Osteoblast (primary cell): Measurements from ENCODE around the gene ZNF385A. TPM values are rescaled to one million over a fixed set of nuclear protein-coding genes. Genes with fewer than 3 reads are reported as not detected.
A peak's percentile ranks its signal among the peaks of the same experiment; 100 is the strongest.

Experiments
- DNase-seq: peaks from one replicate; pipeline ENCODE4 v3.0.0; 2011; ENCODE audit warnings: low spot score, mixed read lengths; ENCODE audit not compliant: insufficient read length; ENCODE audit errors: missing footprints
- H2AFZ ChIP-seq: 2 replicates; pipeline ENCODE4 v1.6.0; 2011; ENCODE audit warnings: mild to moderate bottlenecking, low read length
- H3K27ac ChIP-seq: 2 replicates; pipeline ENCODE4 v1.5.1; 2011; ENCODE audit warnings: mild to moderate bottlenecking, low read depth, low read length, moderate library complexity
- H3K27me3 ChIP-seq: 2 replicates; pipeline ENCODE4 v1.6.0; 2012; ENCODE audit warnings: mild to moderate bottlenecking, control low read depth, inconsistent platforms, low read length, moderate library complexity; ENCODE audit not compliant: insufficient read depth
- H3K36me3 ChIP-seq: 2 replicates; pipeline ENCODE4 v1.5.1; 2011; ENCODE audit warnings: mild to moderate bottlenecking, low read length, control low read depth, moderate library complexity; ENCODE audit not compliant: insufficient read depth
- H3K4me1 ChIP-seq: 2 replicates; pipeline ENCODE4 v1.5.1; 2011; ENCODE audit warnings: mild to moderate bottlenecking, low read length, control low read depth, moderate library complexity; ENCODE audit not compliant: insufficient read depth
- H3K4me2 ChIP-seq: 2 replicates; pipeline ENCODE4 v1.6.0; 2011; ENCODE audit warnings: mild to moderate bottlenecking, low read length; ENCODE audit not compliant: insufficient read depth
- H3K4me3 ChIP-seq: fragments of 200-600 bp; sonication (generic); 3 replicates; pipeline ENCODE4 v1.5.1; 2012; ENCODE audit warnings: mild to moderate bottlenecking, low read length, inconsistent platforms; ENCODE audit not compliant: insufficient read depth
- H3K79me2 ChIP-seq: 2 replicates; pipeline ENCODE4 v1.6.0; 2012; ENCODE audit warnings: mild to moderate bottlenecking, low read length, control low read depth, inconsistent platforms; ENCODE audit not compliant: insufficient read depth
- H3K9me3 ChIP-seq: 2 replicates; pipeline ENCODE4 v1.5.1; 2011; ENCODE audit warnings: low read depth, low read length, control low read depth
- H4K20me1 ChIP-seq: 2 replicates; pipeline ENCODE4 v1.6.0; 2012; ENCODE audit warnings: mild to moderate bottlenecking, low read length, control low read depth; ENCODE audit not compliant: insufficient read depth
- total RNA-seq: library from RNA; depleted of rRNA; stranded (reverse); fragments of >200 nt; gene quantifications from 2 replicates; pipeline ENCODE4 v1.2.3, GENCODE V29; 2012
- TF ChIP-seq, protein P1 (sequence below): IDR thresholded peaks from 2 replicates; pipeline ENCODE4 v1.5.1; 2011; ENCODE audit warnings: mild to moderate bottlenecking, low read depth, low read length, moderate library complexity; ENCODE audit errors: extremely low read depth

ZNF385A gene
- 0.72 and 0.88 TPM in 2 replicates for total RNA-seq

DNA sequence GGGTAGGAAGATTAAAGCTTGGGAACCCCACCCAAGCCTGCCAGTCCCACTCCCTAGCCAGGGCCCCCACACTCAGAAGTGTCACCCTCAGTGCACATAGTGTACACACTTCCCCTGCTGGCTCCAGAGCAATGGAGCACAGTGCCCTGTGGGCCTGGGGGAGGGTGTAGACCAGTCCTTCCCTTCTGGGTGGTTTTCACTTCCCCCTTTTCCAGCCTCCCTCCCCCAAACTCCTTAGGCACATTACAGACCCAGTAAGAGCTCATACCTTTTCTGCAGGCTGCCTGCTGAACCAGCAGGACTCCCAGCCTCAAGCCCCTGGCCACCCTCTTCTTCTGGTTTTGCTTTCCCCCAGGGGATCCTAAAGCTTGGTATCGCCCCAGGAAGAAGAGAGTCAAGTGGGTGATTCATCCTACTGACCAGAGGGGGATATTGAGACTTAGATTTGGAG lies at the start of gene ZNF385A:
Gene ZNF385A, minus strand, starts transcription at position 143 of the 451 bp plus-strand sequence. CDS start 219 bp downstream, outside the sequence.
- Histone ChIP-seq H3K4me1 (peaks cover 13% of the 10 kb centered on the region), H3K4me3 (no peak within 1 kb of the TSS), H3K79me2 (no peaks in the 10 kb centered on the region), H4K20me1 (no peaks in the 10 kb centered on the region), H3K36me3 (no peaks in the 10 kb centered on the region), H3K27me3 (no peaks in the 10 kb centered on the region), H3K27ac (peak within 1 kb of the TSS; percentile 83), H3K4me2 (no peak within 1 kb of the TSS), H2AFZ (no peak within 1 kb of the TSS), H3K9me3 (no peaks in the 10 kb centered on the region)
- DNase-seq = peak; percentile 81
- TF ChIP-seq, protein P1, sequence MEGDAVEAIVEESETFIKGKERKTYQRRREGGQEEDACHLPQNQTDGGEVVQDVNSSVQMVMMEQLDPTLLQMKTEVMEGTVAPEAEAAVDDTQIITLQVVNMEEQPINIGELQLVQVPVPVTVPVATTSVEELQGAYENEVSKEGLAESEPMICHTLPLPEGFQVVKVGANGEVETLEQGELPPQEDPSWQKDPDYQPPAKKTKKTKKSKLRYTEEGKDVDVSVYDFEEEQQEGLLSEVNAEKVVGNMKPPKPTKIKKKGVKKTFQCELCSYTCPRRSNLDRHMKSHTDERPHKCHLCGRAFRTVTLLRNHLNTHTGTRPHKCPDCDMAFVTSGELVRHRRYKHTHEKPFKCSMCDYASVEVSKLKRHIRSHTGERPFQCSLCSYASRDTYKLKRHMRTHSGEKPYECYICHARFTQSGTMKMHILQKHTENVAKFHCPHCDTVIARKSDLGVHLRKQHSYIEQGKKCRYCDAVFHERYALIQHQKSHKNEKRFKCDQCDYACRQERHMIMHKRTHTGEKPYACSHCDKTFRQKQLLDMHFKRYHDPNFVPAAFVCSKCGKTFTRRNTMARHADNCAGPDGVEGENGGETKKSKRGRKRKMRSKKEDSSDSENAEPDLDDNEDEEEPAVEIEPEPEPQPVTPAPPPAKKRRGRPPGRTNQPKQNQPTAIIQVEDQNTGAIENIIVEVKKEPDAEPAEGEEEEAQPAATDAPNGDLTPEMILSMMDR = no peak

DNA sequence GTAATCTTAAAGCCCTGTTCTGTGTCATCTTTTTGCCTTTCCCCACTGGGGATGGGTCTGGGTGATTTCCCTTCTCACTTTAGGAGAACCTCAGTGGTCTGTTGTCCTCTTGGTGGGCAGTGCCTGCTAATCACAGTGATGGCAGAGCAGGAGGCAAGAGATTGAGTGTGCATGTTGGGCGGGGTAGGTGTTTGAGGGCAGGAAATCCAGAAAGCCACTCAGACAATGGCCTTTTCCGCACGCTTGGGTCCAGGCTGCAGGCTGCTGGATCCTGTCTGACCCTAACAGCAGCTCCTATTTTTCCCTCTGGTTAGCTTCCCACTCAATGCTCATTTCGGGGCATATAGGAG lies 48.3 kb upstream of the ZNF385A start:
- DNase-seq = no peak
- Histone ChIP-seq H3K27ac (peak overlapping the region; percentile 78), H3K4me1 (peaks cover 43% of the 10 kb centered on the region), H3K4me3 (no peak overlapping the region), H2AFZ (no peak overlapping the region), H3K27me3 (no peaks in the 10 kb centered on the region), H4K20me1 (no peaks in the 10 kb centered on the region), H3K79me2 (no peaks in the 10 kb centered on the region), H3K9me3 (no peaks in the 10 kb centered on the region), H3K36me3 (no peaks in the 10 kb centered on the region), H3K4me2 (peak overlapping the region; percentile 53)
- TF ChIP-seq, protein P1 = no peak

DNA sequence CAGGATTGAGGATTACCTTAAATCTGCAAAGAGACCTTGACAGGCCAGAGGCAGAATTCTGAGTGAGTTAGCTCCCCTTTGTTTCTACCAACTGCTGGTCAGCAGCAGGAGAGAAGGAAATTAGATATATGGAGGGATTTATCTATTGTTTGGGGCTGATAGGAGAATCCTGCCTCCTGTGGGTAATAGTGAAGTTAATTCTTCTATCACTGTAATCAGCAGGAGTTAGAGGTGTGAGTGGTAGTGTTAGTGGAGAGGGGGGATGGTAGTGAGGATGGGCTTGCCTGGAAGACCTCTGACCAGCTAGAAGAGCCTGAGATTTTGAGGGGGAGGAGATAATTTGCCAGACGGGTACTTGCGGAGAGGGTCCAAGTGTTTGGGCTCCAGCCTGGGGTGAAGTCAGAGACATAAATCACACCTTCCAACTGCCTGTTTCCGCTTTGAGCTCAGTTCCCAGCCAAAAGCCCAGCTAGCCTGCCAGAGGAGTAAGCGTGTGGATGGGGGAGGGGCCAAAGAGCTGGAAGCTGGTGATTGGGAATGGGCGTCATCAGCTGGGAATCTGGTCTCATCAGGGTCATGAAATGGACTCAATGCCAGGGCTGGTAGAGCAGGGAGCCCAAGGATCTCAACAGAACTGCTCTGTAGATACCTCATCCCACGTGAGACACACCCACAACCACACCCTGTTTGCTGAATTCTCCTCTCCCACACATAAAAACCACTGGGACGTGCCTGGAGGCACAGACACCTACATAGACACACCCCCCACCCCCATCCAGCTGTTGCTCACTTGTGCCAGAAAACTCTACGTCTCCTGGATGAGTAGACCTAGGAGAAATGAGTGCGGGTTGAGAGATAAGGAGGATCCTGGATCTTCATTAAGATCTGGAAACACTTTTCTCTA lies 47.6 kb upstream of the ZNF385A start:
- TF ChIP-seq, protein P1 = no peak
- peaks cover 49% of the 10 kb centered on the region for H3K4me1 ChIP-seq
- H3K79me2 ChIP-seq = no peaks in the 10 kb centered on the region
- H3K9me3 ChIP-seq = no peaks in the 10 kb centered on the region
- no peaks in the 10 kb centered on the region for H3K27me3 ChIP-seq
- DNase-seq = peak; percentile 74
- H2AFZ ChIP-seq = peak overlapping the region; percentile 8
- peak overlapping the region; percentile 78 for H3K27ac ChIP-seq
- H4K20me1 ChIP-seq = no peaks in the 10 kb centered on the region
- peak overlapping the region; percentile 8 for H3K4me3 ChIP-seq
- peak overlapping the region; percentile 53 for H3K4me2 ChIP-seq
- no peaks in the 10 kb centered on the region for H3K36me3 ChIP-seq

- TF ChIP-seq, protein P1 = no peak
- H3K9me3 ChIP-seq = no peaks in the 10 kb centered on the region
- no peaks in the 10 kb centered on the region for H3K36me3 ChIP-seq
- H4K20me1 ChIP-seq = no peaks in the 10 kb centered on the region
- no peaks in the 10 kb centered on the region for H3K27me3 ChIP-seq
- H3K79me2 ChIP-seq = no peaks in the 10 kb centered on the region
- no peak overlapping the region for H3K4me2 ChIP-seq
- no peak overlapping the region for H3K27ac ChIP-seq
- DNase-seq = no peak
- H3K4me1 ChIP-seq = peaks cover 53% of the 10 kb centered on the region
- H2AFZ ChIP-seq = no peak overlapping the region
- H3K4me3 ChIP-seq = no peak overlapping the region
These were observed 46.0 kb upstream of the ZNF385A start for GRCh38 chr12:54430471-54431069.
